NCI-H510A (cell line): Measurements from ENCODE around the gene EXOC6B.

Source experiments
- DNase-seq: peaks from one replicate; lab custom pipeline; 2025; lab: John Stamatoyannopoulos, UW

Gene EXOC6B

DNA sequence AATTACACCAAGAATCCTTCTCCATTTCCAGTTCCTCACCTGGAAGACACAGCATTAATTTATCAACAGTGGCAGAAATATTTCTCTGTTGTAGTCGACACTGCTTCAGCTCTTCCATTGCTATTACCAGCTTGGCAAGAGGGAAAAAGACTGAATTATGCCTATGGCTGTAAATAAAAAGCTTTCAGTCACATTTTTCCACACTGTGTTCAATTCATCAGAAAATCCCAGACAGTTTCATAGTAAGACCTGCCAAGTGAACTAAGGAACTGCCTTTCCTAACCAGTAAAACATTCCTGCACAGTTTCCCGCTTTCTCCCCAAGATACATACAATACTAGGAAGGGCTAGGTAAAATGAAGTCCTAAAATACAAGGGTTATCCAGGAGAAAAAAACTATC, 94.7 kb downstream of the EXOC6B start:
- no peak for DNase-seq

DNA sequence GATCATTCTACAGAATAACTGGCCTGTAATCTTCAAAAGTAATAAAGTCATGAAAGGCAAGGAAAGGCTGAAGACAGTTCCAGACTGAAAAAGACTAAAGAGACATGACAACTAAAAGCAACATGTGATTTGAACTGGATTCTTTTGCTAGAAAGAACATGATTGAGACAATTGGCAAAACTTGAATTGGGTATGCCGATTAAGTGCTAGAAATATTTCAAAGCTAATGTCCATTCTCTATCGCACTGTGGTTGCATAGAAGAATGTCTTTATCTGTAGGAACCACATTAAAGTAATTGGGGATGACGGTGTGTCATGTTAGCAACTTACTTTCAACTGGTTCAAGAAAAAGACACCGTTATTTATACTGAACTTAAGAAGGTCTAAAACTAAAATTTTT, 98.5 kb downstream of the EXOC6B start:
- DNase-seq: no peak

DNA sequence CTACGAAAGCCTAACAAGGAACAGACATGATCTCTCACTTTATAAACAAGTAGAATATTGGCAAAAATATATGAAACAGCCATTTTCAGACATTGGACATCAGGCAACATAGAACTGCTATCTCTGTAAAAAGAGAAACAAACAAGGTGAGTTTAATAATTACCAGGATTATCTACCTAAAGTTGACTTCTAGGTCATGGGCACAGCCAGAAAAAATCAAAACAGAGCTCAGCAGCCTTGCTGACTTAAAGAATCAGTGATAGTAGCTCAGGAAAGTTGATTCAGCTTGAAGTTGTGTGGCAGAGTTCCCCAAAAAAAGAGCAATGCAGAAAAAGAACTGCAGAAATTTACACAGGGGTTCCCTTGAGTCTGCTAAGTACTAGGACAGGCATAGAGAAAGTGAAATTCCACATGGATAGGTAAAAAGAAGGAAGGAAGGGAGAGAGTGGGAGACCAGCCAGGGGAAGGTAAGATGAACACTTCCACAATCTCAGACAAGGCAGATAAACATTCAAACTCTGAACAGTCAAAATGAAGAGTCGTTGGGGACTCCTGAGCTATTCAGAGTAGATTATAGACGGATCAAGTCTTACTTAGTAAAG, 102.0 kb downstream of the EXOC6B start:
- DNase-seq: no peak

DNA sequence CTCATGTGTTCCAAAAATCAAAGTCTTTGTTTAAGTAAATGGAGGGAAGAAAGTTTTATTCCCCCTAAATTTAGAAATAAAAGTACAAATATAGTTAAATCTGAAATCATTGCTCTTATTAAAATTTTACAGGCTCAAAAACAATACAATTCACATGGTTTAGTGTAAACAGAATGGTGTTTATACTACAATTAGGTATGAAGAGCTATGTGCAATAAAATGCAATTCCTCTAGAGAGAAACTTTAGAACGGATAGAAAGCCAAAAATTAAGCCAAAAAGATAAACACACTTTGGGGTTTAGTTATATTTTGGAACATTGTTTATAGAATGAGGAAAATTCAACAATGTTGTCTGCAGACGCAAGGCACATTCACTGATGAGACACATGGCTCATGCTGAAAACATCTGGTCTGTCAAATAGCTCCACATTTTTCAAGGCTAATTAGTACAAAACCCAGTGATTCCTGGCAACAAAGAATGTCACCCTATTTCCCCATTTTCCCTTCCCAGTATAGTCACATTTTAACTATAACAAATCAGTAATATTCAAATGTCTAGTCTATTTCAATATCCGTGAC, 103.3 kb downstream of the EXOC6B start:
- DNase-seq: no peak

DNA sequence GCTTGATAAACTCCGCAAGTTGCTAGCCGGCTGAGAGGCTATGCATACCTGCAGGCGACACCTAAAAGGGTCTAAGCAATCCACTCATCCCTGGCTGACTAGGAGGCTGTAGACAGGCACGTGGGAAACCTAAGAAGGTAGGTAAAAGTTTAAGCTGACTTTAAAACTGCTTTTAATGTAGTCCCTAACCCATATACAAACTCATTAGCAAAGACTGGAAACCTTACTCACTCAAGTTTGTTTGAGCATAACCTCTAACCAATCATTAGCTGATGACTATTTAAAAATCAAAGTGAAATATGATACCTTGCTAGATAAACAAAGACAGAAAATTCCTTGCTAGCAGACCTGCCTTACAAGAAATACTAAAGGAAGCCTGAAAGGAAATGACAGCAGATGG, 106.4 kb downstream of the EXOC6B start:
- DNase-seq: no peak

DNA sequence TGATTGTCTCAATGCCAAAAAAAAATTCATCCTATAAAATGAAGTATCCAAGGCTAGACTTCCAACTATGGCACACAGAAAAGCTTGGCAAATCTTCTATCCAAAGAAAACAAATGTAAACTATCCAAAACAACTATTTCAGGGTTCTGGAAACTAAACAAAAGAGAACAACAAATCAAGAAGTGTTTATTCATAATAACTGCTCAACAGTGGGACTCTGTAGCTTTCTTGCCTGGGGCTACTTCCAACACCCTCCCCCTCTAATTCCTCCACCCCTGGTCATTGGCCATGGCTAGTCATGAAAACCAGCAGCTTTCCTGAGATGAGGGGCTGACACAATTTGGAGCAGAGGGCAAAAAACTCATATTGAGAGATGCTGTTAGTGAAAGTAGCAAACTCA, 107.0 kb downstream of the EXOC6B start:
- no peak for DNase-seq

DNA sequence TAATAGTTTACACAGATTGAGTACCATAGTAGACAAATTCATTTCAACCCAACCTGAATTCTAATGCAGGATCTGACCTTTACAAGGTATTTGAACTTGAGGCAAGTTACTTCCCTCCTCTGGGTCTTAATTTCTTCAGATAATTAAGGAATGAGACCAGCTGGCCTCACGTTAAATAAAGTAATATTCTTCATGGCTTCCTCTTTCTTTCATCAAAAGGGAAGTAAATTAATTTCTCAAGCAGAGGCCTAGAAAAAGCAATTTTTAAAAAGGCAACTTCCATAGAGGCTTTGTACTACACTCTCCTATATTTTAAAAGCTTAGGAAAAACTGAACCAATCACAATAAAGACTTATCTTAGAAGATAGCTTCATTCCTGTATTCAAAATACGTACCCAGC, 109.2 kb downstream of the EXOC6B start:
- DNase-seq: no peak

DNA sequence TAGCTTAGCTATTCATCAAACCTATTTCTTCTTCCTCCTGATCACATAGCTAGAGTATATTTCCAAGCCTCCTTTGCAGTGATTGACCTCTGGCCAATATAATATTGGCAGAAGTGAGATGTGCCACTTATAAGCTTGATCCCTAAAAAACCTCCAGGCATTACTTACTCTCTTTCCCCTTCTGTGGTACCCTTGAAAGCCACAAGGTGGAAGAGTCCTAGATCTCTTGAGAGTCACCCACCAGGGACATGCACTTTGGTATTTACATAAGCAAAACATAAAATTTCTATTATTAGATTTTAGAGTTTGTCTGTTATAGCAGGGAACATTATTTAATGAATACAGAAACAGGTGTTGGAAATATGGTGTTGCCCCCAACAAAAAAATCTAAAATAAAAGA, 112.0 kb downstream of the EXOC6B start:
- no peak for DNase-seq

DNA sequence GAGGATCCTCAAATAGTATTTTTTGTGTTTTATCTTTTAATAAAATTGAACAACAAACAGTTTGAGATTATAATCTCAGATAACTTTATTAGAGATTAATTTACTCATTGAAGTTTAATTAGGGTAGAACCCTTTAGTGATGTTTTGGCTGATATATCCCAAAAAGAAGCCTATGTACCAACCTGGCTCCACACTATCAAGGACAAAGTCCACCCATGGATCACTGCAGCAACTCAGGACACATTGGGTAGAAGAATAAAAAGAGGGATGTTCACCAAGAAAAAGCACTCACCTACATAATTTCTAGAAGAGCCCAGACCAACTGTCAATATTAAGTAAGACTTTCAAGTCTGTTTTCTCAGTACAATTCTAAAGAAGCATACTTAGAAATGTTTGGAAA, 112.9 kb downstream of the EXOC6B start:
- DNase-seq: no peak

DNA sequence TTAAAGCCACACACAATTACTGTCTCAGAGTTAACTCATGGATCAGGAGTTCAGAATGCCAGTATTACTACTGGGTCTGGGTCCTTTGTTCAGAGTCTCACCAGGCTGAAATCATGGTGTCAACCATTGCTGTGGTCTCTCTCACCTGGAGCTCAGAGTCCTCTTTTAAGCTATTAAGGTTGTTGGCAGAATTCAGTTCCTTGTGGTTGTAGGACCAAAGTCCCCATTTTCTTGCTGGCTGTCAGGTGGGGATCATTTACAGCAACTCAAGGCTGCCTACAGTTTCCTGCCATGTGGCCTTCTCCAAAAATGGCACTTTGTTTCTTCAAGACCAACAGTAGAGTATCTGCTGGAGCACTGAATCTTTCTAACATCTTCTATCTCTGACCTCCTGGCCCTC, 113.5 kb downstream of the EXOC6B start:
- no peak for DNase-seq

DNA sequence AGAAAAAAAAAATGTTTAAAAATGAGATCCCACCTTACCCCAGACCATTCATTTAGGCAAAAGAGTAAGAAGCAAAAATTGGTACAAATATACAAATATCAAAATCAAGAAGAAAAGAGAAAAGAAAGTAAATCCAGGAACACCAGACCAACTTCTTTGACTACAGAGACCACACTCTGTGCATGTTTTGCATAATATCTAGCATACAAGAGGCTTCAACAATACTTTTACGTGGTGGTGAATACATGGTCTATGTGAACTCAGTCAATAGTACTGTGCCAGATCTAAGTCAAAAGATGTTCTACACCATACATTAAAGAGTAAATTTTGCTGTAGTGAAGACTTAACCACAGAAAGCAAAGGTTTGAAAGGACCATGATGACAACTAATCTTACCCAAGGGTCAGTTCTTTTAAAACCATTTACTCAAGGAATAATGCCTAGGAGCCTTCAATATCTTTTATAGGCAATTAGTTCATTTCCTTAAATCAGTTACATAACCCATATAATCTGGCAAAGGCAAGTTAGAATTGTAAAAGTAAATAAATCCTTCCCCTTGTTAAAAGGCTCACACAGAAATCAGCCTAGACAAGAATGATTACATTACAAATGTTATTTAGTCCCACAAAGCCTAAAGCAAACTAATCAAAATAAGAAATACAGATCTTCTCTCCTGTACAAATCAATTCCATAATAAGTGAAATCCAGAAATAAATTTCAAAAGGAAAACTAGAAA, 115.2 kb downstream of the EXOC6B start:
- DNase-seq: no peak

DNA sequence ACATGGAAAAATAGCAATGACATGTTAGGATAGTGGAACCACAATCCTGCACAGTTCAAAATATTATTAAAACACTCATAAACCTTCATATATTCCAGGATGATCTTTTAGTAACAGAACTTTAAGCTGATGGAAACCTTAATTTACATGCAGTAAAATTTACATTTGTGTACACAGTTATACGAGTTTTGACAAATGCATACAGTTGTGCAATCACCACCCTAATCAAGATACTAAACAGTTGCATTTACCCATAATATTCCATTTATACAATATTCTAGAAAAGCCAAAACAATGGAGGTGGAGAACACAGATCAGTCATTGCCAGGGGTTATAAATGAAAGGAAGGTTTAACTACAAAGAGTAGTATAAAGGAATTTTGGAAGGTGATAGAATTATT, 117.6 kb downstream of the EXOC6B start:
- no peak for DNase-seq

DNA sequence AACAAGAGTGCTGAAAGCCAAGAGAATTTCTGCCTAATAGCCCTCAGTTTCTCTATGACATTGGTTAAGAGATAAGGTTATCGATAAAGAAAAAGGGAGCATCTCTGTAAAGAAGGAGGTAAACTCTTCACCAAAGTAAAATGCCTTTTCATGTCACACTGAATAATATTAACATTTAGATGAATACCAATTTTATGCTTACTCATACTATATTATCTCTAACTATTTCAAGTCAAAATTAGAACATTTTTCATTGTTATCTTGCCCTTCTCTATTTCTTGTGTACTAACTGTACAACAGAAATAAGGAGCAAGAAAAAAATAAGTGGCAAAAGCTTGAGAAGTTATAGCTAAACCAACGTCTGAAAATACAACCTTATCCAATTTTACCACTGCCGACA, 127.5 kb downstream of the EXOC6B start:
- DNase-seq: no peak

DNA sequence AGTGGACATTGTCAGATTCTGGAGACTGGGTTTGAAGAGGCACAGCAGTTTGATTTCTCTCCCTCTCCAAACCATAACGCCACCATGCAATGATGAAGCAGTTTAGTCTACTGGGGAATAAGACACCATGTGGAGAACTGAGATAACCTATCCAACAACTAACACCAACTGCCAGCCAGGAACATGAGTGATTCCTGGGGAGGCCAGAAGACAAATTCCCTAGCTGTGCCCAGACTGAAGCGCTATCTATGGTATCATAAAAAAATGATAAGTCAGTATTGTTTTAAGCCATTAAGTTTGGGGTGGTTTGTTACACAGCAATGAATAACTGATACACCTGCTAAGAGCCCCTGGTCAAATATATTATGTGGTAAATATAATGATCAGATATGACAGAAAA, 129.3 kb downstream of the EXOC6B start:
- DNase-seq: no peak

DNA sequence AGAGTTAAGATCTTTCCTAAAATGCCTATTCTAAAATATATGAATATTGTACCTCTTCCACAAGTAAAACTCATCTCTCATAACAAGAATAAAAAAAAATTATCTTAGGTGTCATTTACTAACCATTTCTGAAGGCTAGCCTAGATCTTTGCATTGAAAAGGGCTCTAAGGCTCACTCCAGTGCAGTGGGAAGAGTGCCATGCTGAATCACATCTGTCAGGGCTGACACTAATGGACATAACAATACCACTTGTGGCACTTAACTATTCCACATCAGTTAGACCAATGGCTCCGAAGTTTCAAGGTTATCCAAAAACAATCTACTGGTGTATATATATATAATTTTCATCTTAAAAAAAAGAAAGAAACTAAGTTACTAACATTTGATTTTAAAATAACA, 130.2 kb downstream of the EXOC6B start:
- peak; percentile 14 for DNase-seq

DNA sequence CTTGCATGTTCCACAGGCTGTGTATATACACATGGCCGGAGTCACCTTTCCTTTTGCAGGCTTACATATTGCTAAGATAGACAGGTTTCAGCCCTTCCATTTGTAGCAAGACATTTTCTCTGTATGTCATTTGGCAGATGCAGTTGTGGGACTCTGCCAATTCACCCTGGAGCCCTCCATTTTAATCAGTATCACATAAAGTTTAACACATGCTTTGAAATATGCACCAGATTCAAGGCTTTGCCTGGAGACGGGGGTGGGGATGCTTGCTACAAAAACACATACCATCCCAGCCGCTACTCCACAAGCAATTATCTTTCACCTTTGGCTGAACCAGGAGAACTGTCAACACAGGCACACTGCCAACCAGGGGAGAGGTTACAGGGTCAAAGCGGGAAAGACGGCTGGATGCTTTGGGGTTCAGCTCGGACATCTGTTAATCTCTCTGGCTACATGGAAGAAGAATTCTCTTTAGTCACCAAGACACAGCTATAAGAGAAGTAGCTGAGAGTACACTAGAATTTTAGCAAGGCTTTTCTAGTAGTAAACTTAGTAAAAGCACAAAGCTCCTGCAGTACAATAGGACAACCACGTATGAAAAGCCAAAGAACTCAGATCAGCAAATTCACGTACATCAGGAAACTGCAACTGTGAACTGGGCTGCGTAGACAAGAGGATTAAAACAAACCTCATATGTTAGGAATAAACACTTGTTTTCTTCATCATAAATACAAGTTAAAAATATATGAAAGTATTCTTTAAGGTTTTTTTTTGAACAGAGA, 130.9 kb downstream of the EXOC6B start:
- peak; percentile 36 for DNase-seq

DNA sequence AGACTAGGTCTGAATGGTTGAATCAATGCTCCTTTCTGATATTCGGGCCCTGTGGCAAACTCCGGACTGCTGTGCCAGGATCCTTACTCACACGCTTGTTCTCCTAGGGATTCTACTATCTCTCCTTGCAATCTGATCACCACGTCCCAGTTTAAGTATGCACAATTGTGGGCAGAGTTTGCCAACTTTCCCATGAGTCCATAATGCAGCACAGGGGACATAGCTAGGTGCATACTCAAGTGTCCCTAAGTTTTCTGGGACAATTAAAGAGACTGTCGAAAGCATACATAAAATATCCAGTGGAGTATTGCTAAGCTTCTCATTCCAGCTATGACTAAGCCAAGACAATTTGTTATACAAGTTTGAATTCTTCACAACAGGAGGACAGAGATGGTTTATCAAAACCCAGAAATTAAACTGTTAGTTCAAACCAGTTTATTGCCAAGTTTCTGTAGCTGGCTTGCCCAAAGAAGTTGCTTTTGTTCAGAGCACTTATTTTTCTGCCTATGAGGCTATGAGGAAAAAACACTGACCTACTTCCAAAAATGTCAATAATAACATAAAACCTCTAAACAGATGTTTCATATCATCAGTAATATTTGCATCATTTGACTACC, 136.1 kb downstream of the EXOC6B start:
- no peak for DNase-seq

DNA sequence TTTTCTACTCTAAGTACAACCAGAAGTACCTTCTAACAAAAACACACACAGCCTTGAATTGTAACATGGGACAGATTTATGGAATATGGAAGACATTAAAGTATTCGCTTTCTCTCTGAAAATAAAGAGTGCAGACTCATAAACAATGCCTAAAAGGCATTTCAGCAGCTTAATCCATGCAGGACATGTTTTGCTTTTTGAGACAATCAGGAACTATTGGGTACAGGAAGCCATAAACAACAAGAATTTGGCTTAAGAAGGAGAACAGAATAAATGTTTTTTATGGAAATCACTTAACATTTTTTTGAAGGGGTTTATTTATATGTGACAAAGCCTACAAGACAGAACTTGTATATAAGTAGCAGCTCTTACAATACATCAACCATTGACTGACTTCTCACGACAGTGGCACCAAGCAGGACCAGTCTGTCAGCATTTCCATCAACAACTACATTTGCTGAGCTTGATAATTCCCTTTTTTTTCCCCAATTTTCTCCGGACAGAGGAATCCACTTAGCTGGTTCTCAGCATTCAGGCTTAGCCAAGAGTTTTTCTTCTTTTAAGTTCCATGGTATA, 140.1 kb downstream of the EXOC6B start:
- DNase-seq: no peak

DNA sequence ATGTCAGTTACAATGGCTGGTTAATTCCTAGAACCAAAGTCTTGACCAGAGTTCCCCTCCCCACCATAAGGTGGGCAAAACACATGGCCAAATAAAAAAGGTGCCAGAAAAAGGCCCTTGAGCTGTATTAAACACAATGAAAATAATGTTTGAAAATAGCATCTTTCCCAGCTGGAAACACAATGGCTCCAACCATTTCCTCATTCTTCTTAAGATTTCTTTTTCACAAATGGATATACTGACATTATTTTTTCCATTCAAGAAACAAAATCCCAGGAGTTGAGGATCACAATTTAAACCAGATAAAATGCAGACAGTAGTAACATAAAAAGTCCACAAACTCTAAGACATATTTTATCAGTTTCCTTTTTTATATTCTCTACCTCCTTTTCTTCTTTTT, 143.8 kb downstream of the EXOC6B start:
- no peak for DNase-seq

DNA sequence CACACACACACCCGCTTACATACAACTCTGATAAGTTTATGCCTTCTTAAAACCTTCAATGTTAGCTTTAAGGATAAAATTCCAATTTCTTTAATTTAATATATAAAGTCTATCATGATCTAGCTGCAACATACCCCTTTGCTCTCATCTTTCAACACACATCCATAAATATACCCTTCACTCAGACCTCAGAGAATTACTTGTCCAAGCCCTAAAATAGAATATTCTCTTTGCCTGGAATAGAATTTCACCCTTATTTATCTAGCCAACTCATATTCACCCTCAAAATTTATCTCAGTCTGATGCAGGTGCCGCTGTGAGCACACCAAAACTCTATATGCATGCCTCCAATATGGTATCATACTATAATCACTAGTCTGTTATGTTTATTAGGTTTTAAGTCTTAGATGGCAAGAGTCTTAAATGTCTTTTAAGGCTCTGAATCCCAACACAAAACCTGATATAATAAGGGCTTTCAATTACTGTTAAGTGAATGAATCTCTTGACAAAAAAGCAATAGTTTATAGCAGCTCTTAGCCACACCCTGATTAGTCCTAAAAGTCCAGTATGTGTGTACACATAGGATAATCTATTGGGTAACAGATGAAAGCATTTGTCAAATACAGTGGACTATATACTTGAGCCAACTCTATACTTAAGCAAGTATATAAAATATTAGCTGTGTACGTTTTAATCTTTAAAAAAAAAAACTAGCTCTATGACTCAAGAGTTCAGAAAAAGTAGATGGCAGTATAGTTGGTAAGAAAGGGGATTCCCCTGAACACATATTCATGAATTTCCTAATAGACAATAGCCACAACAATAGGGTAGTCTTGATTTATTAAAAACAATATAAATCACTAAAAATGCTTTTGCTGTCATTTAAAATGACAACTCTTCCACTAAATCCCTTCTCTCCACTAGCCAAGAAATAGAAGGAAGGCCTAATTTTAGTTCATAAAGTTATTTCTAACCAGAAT, 144.5 kb downstream of the EXOC6B start:
- DNase-seq: no peak

DNA sequence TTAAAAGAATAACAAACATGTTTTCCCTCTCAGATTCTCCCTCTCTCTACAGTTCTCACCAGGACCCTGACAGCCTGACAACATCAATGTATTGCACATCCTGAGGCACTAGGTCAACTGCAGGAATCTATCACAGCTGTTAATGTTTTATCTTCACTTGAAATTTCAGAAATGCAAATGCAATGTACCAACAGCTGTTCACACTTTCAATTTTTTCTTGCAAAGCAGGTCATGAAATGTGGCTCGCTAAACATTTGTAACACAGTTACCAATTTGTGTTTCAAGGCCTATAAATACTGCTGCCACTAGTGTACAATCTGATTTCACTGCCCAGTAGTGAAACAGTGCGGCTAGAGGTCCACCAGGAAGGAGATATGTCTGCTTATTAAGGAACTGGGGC, 147.8 kb downstream of the EXOC6B start:
- DNase-seq: no peak
